ENCODE measurements around the gene SCGB1D4.
"Not testable (repeated sequence)": the region's sequence is repeated elsewhere in the genome, so short reads cannot be mapped to it uniquely, and the experiment has no call there.

The SCGB1D4 gene

DNA sequence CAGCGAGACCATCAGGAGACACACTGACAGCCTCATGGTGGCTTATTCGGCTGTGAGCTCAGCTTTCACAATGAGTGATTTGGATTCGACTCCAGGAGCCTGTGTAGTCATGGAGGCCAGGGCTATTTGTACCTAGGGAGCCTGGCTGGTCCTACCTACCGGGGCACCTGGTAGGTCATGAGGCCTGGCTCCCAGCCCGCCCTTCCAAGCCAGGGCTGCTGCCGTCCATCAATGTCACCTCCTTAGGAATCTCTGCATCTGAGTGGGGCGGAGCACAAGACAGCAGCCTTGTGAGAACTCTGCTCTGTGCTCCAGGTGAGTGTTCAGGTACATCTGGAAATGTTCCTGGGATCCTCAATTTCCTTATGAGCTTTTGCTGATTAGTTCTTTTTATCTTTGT, at the start of gene SCGB1D4:
TSS of gene SCGB1D4 (minus strand) at position 101 of the 400 bp plus-strand sequence. CDS start at position 36, 65 bp downstream.
- DNase-seq (ENCODE audit: low read depth), result no peak

DNA sequence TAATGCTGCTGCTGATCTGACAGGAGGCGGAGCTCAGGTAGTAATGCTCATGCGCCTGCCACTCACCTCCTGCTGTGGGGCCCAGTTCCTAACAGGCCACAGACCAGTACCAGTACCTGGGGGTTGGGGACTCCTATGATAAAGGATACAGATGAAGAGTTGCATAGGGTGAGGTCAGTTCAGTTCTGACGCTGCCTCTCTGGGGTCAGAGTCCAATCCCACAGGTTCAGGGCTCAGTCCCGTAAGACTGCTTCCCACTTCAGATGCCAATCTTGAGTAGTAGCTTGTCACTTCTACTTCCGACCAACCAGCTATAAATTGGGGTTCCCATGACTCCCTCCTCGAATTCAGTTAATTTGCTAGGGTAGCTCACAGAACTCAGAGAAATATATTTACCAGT, 47.0 kb upstream of the SCGB1D4 start:
- DNase-seq (ENCODE audit: low read depth), result no peak

- no peak for DNase-seq (ENCODE audit: low read depth)
Measured at GRCh38 chr11:62344210-62344609, 45.3 kb upstream of the SCGB1D4 start.

- not testable (repeated sequence) for DNase-seq (ENCODE audit: low read depth)
Measured at GRCh38 chr11:62343646-62344190, 44.8 kb upstream of the SCGB1D4 start.

DNA sequence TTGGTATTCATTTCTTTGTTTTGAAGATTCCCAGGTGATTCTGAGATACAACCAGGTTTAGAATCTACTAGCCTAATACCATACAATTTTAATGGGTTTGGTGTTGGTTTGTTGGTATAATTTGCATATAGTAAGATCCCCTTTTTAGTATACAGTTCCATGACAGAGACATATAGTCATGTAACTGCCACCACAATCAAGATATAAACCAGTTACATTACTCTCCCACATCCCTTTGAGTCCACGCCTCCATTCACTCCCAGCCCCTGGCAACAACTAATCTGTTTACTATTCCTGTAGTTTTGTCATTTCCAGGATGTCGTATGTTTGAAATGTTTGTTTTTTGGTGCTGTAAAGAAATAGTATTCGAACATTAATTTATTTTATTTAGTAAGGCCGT, 42.7 kb upstream of the SCGB1D4 start:
- no peak for DNase-seq (ENCODE audit: low read depth)

- DNase-seq (ENCODE audit: low read depth), result no peak
Measured at GRCh38 chr11:62340269-62340901, 41.5 kb upstream of the SCGB1D4 start.

DNA sequence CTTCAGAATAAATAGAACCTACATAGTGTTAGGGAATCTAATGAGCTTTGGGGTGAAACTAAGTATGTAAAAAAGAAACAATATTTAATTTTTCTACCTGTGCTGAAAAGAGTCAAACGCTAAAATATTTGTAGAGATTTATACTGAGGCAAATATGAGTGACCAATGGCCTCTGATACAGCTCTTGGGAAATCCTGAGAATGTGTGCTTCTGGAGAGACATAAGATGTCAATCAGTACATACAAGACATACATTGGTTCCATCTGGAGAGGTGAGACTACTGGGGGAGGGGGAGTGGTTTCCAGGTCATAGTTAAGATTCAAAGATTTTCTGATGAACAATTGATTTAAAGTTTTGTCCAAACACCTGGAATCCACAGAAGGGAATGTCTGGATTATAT, 39.3 kb upstream of the SCGB1D4 start:
- DNase-seq (ENCODE audit: low read depth), result no peak

- DNase-seq (ENCODE audit: low read depth), result peak; percentile 36
Measured at GRCh38 chr11:62337303-62338181, 38.7 kb upstream of the SCGB1D4 start, which contains the start of gene ASRGL1. Gene ASRGL1 (plus strand): TSS chr11:62337448. CDS start chr11:62337978, 530 bp downstream.

- not testable (repeated sequence) for DNase-seq (ENCODE audit: low read depth)
Measured at GRCh38 chr11:62336949-62337302, 38.1 kb upstream of the SCGB1D4 start.

DNA sequence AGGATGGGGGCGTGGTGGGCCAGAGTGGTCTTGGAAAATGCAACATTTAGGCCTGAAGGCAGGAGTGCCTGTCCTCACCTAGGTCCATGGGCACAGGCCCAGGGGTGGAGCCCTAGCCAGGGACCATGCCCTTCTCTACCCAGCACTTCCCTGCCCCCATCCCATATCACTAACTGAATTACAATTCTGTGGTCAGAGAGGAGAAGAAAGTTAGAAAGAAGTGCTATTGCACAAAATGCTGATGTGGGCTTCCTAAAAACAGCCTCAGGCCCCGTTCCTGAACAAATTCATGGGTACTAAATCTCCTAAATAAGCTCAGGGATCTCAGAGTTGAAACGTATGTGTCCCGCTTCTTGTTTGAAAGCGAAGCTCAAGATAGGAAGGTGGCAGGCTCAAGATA, 34.9 kb upstream of the SCGB1D4 start:
- DNase-seq (ENCODE audit: low read depth), result no peak

DNA sequence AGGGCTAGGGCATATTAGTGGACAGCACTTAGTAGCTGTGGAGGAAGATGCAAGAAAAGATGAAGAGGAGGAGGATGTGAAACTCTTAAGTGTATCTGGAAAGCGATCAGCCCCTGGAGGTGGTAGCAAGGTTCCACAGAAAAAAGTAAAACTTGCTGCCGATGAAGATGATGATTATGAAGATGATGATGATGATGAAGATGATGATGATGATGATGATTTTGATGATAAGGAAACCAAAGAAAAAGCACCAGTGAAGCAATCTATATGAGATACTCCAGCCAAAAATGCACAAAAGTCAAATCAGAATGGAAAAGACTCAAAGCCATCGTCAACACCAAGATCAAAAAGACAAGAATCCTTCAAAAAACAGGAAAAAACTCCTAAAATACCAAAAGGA, 32.4 kb upstream of the SCGB1D4 start:
- DNase-seq (ENCODE audit: low read depth), result not testable (repeated sequence)

DNA sequence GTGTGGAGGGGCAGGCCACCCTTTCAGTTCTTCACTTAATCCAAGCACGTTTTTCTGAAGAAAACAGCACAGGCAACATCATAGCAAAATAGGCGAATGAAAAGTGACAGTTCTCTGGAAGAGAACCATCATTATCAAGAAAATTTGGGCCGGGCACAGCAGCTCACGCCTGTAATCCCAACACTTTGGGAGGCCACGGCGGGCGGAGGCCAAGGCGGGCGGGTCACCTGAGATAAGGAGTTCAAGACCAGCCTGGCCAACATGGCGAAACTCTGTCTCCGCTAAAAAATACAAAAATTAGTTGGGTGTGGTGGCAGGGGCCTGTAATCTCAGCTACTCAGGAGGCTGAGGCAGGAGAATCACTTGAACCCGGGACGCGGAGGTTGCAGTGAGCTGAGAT, 28.7 kb upstream of the SCGB1D4 start:
- DNase-seq (ENCODE audit: low read depth), result not testable (repeated sequence)

DNA sequence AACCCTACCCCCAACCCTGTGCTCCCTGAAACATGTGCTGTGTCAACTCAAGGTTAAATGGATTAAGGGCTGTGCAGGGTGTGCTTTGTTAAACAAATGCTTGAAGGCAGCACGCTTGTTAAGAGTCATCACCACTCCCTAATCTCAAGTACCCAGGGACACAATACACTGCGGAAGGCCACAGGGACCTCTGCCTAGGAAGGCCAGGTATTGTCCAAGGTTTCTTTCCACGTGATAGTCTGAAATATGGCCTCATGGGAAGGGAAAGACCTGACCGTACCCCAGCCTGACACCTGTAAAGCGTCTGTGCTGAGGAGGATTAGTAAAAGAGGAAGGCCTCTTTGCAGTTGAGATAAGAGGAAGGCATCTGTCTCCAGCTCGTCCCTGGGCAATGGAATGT, 27.8 kb upstream of the SCGB1D4 start:
- DNase-seq (ENCODE audit: low read depth), result not testable (repeated sequence)

DNA sequence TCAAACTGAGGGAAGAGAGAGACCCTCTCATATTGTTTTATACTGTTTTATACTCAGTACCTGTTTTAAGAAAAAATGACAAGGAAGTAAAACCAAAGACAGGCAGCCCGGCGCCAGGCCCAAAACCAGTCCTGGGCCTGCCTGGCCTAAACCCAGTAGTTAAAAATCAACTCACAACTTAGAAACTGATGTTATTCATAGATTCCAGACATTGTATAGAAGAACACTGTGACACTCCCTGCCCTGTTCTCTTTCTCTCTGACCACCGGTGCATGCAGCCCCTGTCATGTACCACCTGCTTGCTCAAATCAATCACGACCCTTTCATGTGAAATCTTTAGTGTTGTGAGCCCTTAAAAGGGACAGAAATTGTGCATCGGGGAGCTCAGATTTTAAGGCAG, 26.9 kb upstream of the SCGB1D4 start:
- DNase-seq (ENCODE audit: low read depth), result not testable (repeated sequence)

DNA sequence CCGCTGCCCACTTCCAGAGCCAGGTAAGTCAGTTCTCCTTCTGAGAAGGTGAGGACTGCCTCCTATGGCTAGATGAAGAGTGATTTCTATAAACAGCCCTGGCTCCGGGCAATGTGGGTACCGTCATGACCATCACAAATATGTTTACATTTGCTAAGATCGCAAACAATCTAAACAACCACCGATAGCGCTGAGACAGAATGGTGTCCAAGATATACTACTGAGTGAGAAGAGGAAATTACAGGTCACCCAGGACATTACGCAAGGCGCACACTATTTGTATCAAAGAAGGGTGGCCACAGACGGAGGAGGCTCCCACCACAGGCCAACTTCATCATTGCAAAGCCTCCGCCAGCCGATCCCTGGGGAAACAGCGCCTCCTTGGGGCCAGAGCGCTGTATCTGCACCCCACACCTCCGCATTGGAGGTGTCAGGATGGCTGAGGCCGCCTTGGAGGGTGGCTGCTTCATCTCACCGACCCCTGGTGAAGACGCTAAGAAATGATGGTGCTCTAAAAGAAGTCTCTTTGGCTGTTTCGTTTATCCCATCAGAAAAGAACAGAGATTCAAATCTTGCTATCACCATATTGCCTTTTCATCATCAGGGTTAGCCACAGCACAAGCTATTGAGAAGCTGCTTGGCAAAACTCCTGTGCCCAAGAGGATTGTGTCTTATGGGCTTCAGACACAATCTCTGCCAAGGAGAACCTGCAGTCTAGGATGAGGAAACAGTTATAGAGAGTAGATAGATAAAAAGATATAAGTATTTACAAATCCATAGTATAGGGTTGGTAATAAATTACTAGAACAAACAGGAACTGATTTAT, 26.1 kb upstream of the SCGB1D4 start:
- no peak for DNase-seq (ENCODE audit: low read depth)

DNA sequence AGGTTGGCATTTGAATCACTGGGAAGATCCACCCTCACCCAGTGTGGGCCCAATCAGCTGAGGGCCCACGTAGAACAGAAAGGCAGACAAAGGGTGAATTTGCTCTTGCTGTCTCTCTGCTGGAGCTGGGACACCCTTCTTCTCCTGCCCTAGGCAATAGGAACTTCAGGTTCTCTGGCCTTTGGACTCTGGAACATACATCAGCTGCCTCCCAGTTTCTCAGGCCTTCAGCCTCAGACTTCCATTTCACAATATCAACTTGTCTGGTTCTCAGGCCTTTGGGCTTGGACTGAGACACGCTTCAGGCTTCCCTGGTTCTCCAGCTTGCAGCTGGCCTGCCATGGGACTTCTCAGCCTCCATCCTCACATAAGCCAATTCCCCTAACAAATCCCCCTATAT, 23.6 kb upstream of the SCGB1D4 start:
- no peak for DNase-seq (ENCODE audit: low read depth)

- DNase-seq (ENCODE audit: low read depth), result no peak
Measured at GRCh38 chr11:62315431-62315830, 16.6 kb upstream of the SCGB1D4 start.

- DNase-seq (ENCODE audit: low read depth), result no peak
Measured at GRCh38 chr11:62309991-62310390, 11.1 kb upstream of the SCGB1D4 start.

DNA sequence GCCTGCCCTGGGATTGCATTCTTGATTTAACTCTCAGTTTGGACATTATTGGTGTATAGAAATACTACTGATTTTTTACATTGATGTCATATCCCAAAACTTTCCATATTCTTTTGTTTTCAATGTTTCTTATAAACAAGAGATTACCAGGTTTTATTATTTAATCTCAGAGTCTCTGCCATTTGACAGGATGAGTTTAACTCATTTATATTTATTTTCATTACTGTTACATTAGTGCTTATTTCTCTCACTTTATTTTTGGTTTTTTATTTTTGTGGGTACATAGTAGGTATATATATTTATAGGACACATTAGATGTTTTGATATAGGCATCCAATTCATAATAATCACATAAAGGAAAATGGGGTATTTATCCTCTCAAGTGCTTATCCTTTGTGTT, 9.1 kb upstream of the SCGB1D4 start:
- no peak for DNase-seq (ENCODE audit: low read depth)

DNA sequence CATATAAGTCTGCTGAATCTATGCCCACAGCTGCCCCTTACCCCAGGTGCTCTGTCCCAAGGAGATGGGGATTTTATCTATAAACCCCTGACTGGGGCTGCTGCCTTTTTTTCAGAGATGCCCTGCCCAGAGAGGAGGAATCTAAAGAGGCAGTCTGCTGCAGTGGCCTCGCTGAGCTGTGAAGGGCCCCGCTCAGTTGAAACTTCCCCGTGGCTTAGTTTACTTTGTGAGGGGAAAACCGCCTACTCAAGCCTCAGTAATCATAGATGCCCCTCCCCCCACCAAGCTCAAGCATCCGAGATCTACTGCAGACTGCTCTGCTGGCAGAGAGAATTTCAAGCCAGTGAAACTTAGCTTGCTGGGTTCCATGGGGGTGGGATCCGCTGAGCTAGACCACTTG, 7.4 kb upstream of the SCGB1D4 start:
- no peak for DNase-seq (ENCODE audit: low read depth)

DNA sequence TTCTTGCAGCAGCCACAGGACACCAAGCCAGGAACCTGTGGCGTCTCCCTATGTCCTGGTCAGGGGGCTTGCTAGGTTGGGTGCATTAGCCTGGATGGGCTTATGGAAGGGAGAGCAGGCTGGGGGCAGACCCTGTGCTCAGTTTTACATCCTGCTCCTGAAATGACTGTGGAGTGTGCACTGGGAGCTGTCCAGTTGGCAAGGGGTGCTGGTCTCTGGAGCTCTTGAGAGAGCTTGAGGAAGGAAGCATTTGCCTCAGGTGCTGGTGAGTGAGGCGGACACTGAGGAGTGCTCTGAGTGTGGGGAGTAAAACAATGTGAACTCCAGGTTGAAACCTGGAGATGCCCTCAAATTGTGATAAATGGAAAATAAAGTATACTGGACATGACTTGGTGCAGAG, 3.4 kb downstream of the SCGB1D4 start:
- no peak for DNase-seq (ENCODE audit: low read depth)

GRCh38 chr11:62280452-62280851, 18.4 kb downstream of the SCGB1D4 start:
- DNase-seq (ENCODE audit: low read depth), result no peak
